Stimulated activated CD4-positive, alpha-beta T cell treated with anti-CD3 and anti-CD28 coated beads, Interleukin-15, amount 100 ng/mL, for 1 hour (primary cell): Measurements from ENCODE around the gene PHF3.
"Not testable (repeated sequence)": the region's sequence is repeated elsewhere in the genome, so short reads cannot be mapped to it uniquely, and the experiment has no call there.

Experiments
- DNase-seq, 2 donors: peaks; one replicate each; pipeline ENCODE4 v3.0.0-alpha.2; 2020; ENCODE audit warnings: low read depth in 1 of 2, low spot score in 1 of 2

The PHF3 gene

DNA sequence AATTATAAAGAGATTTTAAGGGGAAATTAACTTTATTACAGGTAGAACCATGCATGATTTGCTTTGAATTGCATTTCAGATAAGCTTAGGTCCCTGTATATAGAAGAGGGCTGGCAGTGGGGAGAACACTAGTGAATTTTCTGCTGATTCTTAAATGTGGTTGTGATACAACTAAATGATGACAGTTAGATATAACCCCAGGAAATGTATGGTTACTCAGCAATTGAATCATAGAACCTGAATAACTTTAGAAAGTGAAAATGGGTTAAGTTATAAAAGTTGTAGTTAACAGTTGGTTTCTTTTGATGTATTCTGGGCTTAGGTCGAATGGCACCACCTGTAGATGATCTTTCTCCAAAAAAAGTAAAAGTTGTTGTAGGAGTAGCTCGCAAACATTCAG, 70.1 kb downstream of the PHF3 start:
- no peak for DNase-seq

DNA sequence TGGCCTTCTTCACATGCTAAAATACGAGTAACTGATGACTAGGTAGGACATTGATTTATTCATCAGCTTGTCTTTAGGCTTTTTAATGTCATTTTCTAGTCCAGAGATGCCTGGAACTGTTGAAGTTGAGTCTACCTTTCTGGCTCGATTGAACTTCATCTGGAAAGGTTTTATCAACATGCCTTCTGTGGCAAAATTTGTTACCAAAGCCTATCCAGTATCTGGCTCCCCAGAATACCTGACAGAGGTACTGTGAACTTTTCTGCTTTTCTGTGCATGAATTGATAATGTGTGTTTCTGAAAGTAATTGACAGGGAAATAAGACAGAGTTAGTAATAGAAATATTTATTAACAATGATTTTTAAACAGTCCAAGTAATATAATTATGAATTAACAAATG, 71.0 kb downstream of the PHF3 start:
- DNase-seq: no peak

- no peak for DNase-seq
Measured at GRCh38 chr6:63708631-63709030, 73.0 kb downstream of the PHF3 start.

DNA sequence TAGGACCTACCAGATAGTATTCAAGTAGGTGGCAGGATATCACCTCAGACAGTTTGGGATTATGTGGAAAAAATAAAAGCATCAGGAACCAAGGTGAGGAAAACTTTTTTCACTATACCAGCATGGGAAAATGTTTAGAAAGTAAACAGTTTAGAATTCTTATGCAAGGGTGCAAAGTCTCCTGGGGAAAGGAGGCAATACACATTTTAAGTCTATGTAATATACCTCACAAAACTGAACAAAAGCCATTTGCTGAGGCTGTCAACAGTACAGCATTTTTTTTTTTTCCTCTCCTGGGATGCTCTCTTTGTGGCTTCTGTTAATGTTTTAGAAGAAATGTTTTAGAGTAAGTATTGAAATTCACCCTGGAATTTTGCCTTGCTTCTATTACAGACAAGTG, 73.5 kb downstream of the PHF3 start:
- DNase-seq: no peak

DNA sequence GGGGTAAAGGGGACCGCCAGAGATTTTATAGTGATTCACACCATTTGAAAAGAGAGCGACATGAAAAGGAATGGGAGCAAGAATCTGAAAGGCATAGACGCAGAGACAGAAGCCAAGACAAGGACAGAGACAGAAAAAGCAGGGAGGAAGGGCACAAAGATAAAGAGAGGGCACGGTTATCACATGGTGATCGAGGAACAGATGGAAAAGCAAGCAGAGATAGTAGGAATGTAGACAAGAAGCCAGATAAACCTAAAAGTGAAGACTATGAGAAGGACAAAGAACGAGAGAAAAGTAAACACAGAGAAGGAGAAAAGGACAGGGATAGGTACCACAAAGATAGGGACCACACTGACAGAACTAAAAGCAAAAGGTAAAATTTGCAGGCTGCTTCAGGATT, 77.7 kb downstream of the PHF3 start:
- DNase-seq: no peak

DNA sequence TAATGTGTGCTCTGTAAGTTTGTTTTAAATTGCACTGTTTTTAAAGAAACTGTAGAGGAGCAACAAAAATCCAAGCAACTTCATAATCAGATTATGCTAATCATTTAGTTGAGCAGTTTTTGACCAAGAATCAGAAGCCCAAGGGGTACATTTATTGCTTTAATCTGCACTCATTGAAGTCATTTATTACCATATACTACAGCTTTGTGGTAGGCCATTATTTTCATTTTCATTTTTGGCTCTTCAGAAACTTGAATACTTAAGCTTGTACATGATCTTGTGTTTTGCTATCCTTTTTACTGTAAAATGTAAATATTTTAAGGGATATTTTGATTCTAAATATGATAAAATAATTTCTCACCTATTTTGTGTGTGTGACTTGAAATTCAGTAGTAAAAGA, 78.5 kb downstream of the PHF3 start:
- DNase-seq: no peak

- no peak for DNase-seq
Measured at GRCh38 chr6:63716169-63716568, 80.6 kb downstream of the PHF3 start.

DNA sequence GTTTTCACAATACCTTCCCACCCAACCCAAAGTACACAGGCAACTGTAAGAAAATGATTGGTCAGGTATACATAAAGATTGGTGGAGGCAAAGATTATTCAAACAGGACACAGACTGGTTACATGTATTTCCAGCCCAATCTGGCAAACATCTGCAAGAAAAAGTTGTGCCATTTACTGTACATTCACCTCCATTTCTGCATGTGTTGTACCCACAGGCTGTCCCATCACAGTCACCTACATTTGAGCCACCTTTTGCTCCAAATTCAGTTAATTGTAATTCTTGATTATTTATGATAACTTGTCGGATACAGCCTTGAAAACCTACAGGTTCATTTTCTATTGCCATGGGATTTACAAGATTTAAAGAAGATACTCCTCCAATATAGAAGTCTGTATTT, 85.6 kb downstream of the PHF3 start:
- DNase-seq: no peak

- DNase-seq: no peak
Measured at GRCh38 chr6:63724721-63725120, 89.1 kb downstream of the PHF3 start.

DNA sequence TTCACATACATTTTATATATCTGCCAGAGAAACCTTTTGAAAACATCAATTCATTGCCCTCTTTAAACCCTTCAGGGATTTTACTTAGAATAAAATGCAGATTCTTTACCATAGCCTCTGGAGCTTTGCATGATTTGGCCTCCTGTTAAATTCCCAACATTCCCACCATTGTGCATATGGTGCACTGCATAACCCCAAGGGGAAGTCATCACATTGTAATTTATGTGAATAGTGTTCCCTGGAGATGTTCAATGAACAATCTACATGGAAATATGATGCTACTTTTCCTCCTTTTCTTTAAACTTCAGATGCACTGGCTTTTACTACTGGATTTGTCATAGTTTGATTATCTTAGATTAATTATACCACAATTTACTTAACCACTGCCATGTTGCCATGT, 94.7 kb downstream of the PHF3 start:
- DNase-seq: no peak

DNA sequence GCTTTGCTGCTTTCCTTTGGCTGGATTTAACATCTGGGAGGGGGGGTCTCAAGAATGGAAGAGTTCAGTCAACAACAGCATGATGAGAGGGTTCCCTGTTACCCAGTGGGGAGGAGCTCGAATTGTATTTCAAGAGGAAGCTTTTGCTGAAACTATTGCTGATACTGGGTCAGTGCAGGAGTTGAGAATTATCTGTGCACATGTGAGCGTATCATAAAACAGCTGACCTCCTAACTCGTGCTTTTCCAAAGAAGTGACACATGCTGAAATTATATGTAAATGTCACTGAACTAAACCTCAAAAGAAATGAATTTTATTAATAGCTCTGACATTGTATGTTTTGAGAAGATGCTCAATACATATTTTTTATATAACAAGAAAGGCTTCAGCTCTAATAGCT, 96.3 kb downstream of the PHF3 start:
- DNase-seq: no peak

GRCh38 chr6:63732336-63732735, 96.7 kb downstream of the PHF3 start:
- DNase-seq: no peak

GRCh38 chr6:63734923-63735322, 99.3 kb downstream of the PHF3 start:
- no peak for DNase-seq

- not testable (repeated sequence) for DNase-seq
Measured at GRCh38 chr6:63738190-63738589, 102.6 kb downstream of the PHF3 start.

- no peak for DNase-seq
Measured at GRCh38 chr6:63739094-63739687, 103.6 kb downstream of the PHF3 start.

DNA sequence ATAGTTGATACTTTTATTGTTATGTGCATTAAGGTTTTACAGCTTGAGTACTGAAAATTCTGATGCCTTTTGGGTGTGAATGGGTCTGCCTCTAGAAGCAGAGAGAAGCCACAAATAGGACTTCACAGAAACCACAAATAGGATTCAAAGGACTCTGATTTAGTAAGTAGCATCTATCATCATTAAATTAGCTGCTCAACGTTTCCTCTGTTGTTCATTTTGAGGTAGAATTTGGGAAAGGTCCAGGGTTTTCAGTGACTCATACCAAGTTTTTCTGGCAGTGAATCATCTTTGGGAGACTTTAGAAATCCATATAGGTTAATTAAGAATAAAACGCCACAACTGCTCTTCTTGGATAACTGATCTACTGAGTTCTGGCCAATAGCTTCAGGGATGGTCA, 105.1 kb downstream of the PHF3 start:
- DNase-seq: no peak

DNA sequence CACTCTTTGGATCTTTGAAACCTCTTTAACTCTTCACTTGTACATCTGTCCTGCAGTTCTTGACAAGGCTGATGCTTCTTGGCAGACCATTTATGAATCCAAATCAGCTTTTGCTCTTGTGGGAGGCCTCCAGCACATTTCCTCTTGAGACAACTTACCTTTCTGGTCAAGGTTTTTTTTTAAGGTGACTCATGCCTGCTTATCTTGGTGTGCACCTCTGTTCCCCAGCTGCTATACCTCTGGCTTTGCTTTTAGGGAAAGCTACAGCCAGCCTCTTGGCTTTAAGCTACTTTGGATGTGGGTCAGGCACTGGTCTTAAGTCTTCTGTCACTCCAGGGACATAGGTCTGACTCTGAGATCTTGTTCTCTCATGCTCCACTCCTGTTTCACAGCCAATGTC, 106.5 kb downstream of the PHF3 start:
- DNase-seq: no peak

GRCh38 chr6:63743691-63744090, 108.1 kb downstream of the PHF3 start:
- DNase-seq: no peak

DNA sequence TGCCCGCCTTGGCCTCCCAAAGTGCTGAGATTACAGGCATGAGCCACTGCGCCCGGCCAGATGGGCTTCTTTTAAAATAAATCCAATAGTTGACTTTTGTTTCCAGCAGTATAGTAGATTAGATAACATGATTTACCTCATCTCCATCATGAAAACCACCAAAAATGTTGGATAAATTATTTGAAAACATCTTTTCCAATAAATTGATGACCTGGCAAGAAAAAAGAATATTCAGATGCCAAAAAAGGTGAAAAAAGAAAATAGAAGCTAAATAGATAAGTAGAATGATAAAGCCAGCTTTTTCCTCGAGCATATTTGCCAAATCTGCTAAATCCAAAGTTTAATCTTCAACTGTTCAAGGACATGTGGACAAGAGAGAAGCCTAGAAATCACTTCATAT, 109.2 kb downstream of the PHF3 start:
- DNase-seq: no peak

GRCh38 chr6:63745784-63746183, 110.2 kb downstream of the PHF3 start:
- no peak for DNase-seq

DNA sequence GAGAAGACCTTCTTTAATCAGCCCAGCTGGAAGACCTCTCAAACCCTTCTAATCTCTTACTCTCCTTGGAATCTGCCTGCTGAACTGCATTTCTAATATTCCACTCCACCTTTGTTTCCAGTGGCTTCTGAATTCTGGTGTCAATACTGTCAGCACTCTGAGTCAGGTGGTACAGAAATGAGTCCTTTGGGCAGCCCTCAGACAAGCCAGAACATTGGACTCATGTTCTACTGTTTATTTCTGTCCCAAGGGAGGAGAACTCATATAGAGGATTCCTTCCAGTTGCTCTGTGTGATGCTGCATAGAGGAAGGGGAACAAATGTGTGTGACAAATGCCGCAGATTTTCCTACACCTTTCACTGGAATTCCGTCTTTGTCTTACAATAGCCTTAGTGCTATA, 114.8 kb downstream of the PHF3 start:
- DNase-seq: no peak

- DNase-seq: not testable (repeated sequence)
Measured at GRCh38 chr6:63757275-63757674, 121.7 kb downstream of the PHF3 start.

DNA sequence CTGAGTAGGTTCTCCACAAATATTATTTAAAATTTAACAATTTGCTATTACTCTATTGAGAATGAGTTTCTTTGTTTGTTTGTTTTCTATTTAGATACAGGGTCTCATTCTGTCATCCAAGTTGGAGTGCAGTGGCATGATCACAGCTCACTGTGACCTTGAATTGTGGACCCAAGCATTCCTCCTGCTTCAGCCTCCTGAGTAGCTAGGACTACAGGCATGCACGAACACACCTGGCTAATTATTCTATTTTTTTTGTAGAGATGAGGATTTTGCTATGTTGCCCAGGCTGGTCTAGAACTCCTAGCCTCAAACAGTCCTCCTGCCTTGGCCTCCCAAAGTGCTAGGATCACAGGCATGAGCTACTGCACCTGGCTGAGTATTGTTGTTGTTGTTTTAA, 122.2 kb downstream of the PHF3 start:
- no peak for DNase-seq

GRCh38 chr6:63759605-63760105, 124.1 kb downstream of the PHF3 start:
- DNase-seq: no peak
